CD14-positive monocyte (primary cell): ENCODE data around the gene BAG1. TPM values are rescaled to one million over a fixed set of nuclear protein-coding genes. Genes with fewer than 3 reads are reported as not detected.

Experiments
- DNase-seq, 3 donors: peaks; one replicate each; pipeline ENCODE4 v3.0.0-alpha.2; 2011 to 2022
- H2AFZ ChIP-seq: 2 replicates; pipeline ENCODE4 v1.6.0; 2012; ENCODE audit warnings: mild to moderate bottlenecking, low read depth, low read length, inconsistent platforms; ENCODE audit not compliant: insufficient read depth, poor library complexity, severe bottlenecking
- H3K27ac ChIP-seq, 2 donors: 1 replicate in 1 of 2; 2 replicates in 1 of 2; pipeline ENCODE4 v1.5.1; 2012 to 2013; ENCODE audit warnings: low read length in 2 of 2, control low read depth in 1 of 2, inconsistent platforms in 1 of 2, low read depth in 1 of 2, mild to moderate bottlenecking in 1 of 2
- H3K27me3 ChIP-seq, 2 donors: one replicate each; pipeline versions ENCODE4 v1.6.0 to v1.6.1; 2011 to 2013; ENCODE audit warnings: low read length in 2 of 2; ENCODE audit not compliant: control insufficient read depth in 2 of 2, insufficient read depth in 2 of 2
- H3K36me3 ChIP-seq, 2 donors: replicated peaks in 1 of 2; 1 replicate in 1 of 2; 2 replicates in 1 of 2; pipeline versions ENCODE4 v1.5.1 to v1.6.1; 2012 to 2013; ENCODE audit warnings: low read length in 2 of 2, control low read depth in 1 of 2, inconsistent platforms in 1 of 2, mild to moderate bottlenecking in 1 of 2; ENCODE audit not compliant: insufficient read depth in 2 of 2, control insufficient read depth in 1 of 2
- H3K4me1 ChIP-seq, 2 donors: 1 replicate in 1 of 2; 2 replicates in 1 of 2; pipeline versions ENCODE4 v1.5.1 to v1.6.1; 2012 to 2013; ENCODE audit warnings: low read length in 2 of 2, control low read depth in 1 of 2, inconsistent platforms in 1 of 2, mild to moderate bottlenecking in 1 of 2, moderate library complexity in 1 of 2; ENCODE audit not compliant: insufficient read depth in 2 of 2, control insufficient read depth in 1 of 2
- H3K4me2 ChIP-seq: replicated peaks from 2 replicates; pipeline ENCODE3; 2012; ENCODE audit warnings: low read length, moderate library complexity, mild to moderate bottlenecking; ENCODE audit not compliant: poor library complexity, severe bottlenecking; ENCODE audit errors: extremely low read depth
- H3K4me3 ChIP-seq, 3 experiments: fragments of 200-600 bp in 1 of 3; sonication (generic) in 1 of 3; replicated peaks in 1 of 3; 1 replicate in 2 of 3; 2 replicates in 1 of 3; pipeline ENCODE4 v1.5.1; 2011 to 2013; ENCODE audit warnings: low read length in 3 of 3, mild to moderate bottlenecking in 3 of 3, control low read depth in 2 of 3, low read depth in 2 of 3, inconsistent platforms in 1 of 3, moderate library complexity in 1 of 3
- H3K79me2 ChIP-seq: 2 replicates; pipeline ENCODE4 v1.6.0; 2012; ENCODE audit warnings: mild to moderate bottlenecking, control low read depth, inconsistent platforms, low read length, moderate library complexity; ENCODE audit not compliant: insufficient read depth
- H3K9ac ChIP-seq: 2 replicates; pipeline ENCODE4 v1.6.0; 2017; ENCODE audit warnings: low read length, mild to moderate bottlenecking; ENCODE audit not compliant: insufficient read depth, poor library complexity, severe bottlenecking
- H3K9me3 ChIP-seq, 2 donors: replicated peaks in 1 of 2; 1 replicate in 1 of 2; 2 replicates in 1 of 2; pipeline versions ENCODE4 v1.5.1 to v1.6.1; 2012 to 2013; ENCODE audit warnings: low read length in 2 of 2, control low read depth in 1 of 2; ENCODE audit not compliant: control insufficient read depth in 1 of 2, insufficient read depth in 1 of 2
- H4K20me1 ChIP-seq: 2 replicates; pipeline ENCODE4 v1.6.0; 2012; ENCODE audit warnings: mild to moderate bottlenecking, low read length, control low read depth, moderate library complexity; ENCODE audit not compliant: insufficient read depth
- H3K27ac Mint-ChIP-seq, 7 donors: one replicate each; pipeline ENCODE4 v1.8.0; 2020; ENCODE audit warnings: mild to moderate bottlenecking in 7 of 7, mixed read lengths in 7 of 7, moderate library complexity in 6 of 7, inconsistent platforms in 2 of 7
- H3K27me3 Mint-ChIP-seq, 3 donors: one replicate each; pipeline ENCODE4 v1.8.0; 2021 to 2022; ENCODE audit warnings: low read depth in 3 of 3, mild to moderate bottlenecking in 3 of 3, mixed read lengths in 3 of 3, moderate library complexity in 3 of 3, inconsistent platforms in 1 of 3
- H3K36me3 Mint-ChIP-seq, 2 donors: one replicate each; pipeline ENCODE4 v1.8.0; 2020; ENCODE audit warnings: mixed read lengths in 2 of 2, inconsistent platforms in 1 of 2, mild to moderate bottlenecking in 1 of 2
- H3K4me1 Mint-ChIP-seq: one replicate; pipeline ENCODE4 v1.8.0; 2020; ENCODE audit warnings: mild to moderate bottlenecking, mixed read lengths
- H3K4me3 Mint-ChIP-seq, 2 donors: one replicate each; pipeline ENCODE4 v1.8.0; 2020; ENCODE audit warnings: mild to moderate bottlenecking in 2 of 2, mixed read lengths in 2 of 2, moderate library complexity in 1 of 2
- H3K9me3 Mint-ChIP-seq, 7 donors: one replicate each; pipeline ENCODE4 v1.8.0; 2020 to 2022; ENCODE audit warnings: mixed read lengths in 7 of 7, mild to moderate bottlenecking in 6 of 7, moderate library complexity in 6 of 7, inconsistent platforms in 2 of 7
- CTCF ChIP-seq: fragments of 200-600 bp; IDR thresholded peaks from one replicate; pipeline ENCODE4 v1.8.0; 2022; ENCODE audit warnings: antibody characterized with exemption, mild to moderate bottlenecking
- WGBS: methylation state at CpG from one replicate; pipeline ENCODE4 v1.1.5; 2013; ENCODE audit warnings: missing lambda C conversion rate; ENCODE audit not compliant: insufficient coverage; 5-methylcytosine and 5-hydroxymethylcytosine counted together
- intact Hi-C, 2 donors: fragments of 100-400 bp; cut with micrococcal nuclease; formaldehyde crosslinking; loops; one replicate each; pipeline versions ENCODE4 v1.15.0 to v1.15.1; 2023
- polyA plus RNA-seq, 3 donors: library from polyadenylated mRNA; depleted of rRNA in 1 of 3; unstranded in 2 of 3; stranded (reverse) in 1 of 3; fragments of 300-500 nt in 2 of 3; fragments of >200 nt in 1 of 3; fragmentation: Illumina TruSeq in 2 of 3; gene quantifications; 1 replicate in 2 of 3; 2 replicates in 1 of 3; pipeline ENCODE4 v1.2.3, GENCODE V29; 2012 to 2021

The BAG1 gene
- polyA plus RNA-seq, 3 donors: 41.8 to 94.5 (median 93.6) TPM

GRCh38 chr9:33291901-33292300 is 27.4 kb upstream of the BAG1 start:
- no peak overlapping the region for H2AFZ ChIP-seq
- no peaks in the 10 kb centered on the region for H3K27me3 Mint-ChIP-seq
- intact Hi-C loops: loop anchor here in 1 of 2 donors (10.0 kb wide), 1 partner anchor 183 kb away; the partner anchor contains the start of gene NOL6
- peak overlapping the region; percentile 86 to 100 (median 100) for H3K27ac Mint-ChIP-seq
- peak overlapping the region in 1 of 2 donors; percentile 100 for H3K27ac ChIP-seq
- no peak for TF ChIP-seq CTCF
- no peaks in the 10 kb centered on the region for H3K9me3 Mint-ChIP-seq
- no CpG with 5 or more reads among the region's 5 CpGs for WGBS
- peaks cover 35 to 36% of the 10 kb centered on the region in 2 donors for H3K36me3 Mint-ChIP-seq
- no peaks in the 10 kb centered on the region for H3K27me3 ChIP-seq
- H3K4me3 Mint-ChIP-seq: no peak overlapping the region
- H3K9ac ChIP-seq: no peak overlapping the region
- H3K4me1 ChIP-seq: peaks cover 33 to 46% of the 10 kb centered on the region in 2 donors
- H3K4me1 Mint-ChIP-seq: peaks cover 48% of the 10 kb centered on the region
- H3K36me3 ChIP-seq: peaks cover 20 to 47% of the 10 kb centered on the region in 2 donors
- DNase-seq: no peak
- no peak overlapping the region for H3K4me2 ChIP-seq
- peaks cover 65% of the 10 kb centered on the region for H3K79me2 ChIP-seq
- H3K9me3 ChIP-seq: no peaks in the 10 kb centered on the region
- H3K4me3 ChIP-seq: no peak overlapping the region
- no peaks in the 10 kb centered on the region for H4K20me1 ChIP-seq

GRCh38 chr9:33291031-33291397 is 26.5 kb upstream of the BAG1 start:
- intact Hi-C loops: loop anchor here in 1 of 2 donors (10.0 kb wide), 1 partner anchor 184 kb away; the partner anchor contains the start of gene NOL6

More at GRCh38 chr9:33291031-33291397, 26.5 kb upstream of the BAG1 start:
- Mint-ChIP-seq H3K27ac (peak overlapping the region; percentile 99 to 100 (median 100)), H3K36me3 (peaks cover 27 to 28% of the 10 kb centered on the region in 2 donors), H3K4me3 (peak overlapping the region; percentile 90 to 97), H3K27me3 (no peaks in the 10 kb centered on the region), H3K9me3 (no peaks in the 10 kb centered on the region), H3K4me1 (peaks cover 46% of the 10 kb centered on the region)
- Histone ChIP-seq H3K27ac (peak overlapping the region; percentile 99 to 100), H3K79me2 (peaks cover 57% of the 10 kb centered on the region), H3K36me3 (peaks cover 20 to 38% of the 10 kb centered on the region in 2 donors), H3K27me3 (no peaks in the 10 kb centered on the region), H4K20me1 (no peaks in the 10 kb centered on the region), H2AFZ (peak overlapping the region; percentile 54), H3K4me2 (peak overlapping the region; percentile 76), H3K4me1 (peaks cover 25 to 41% of the 10 kb centered on the region in 2 donors), H3K9me3 (no peaks in the 10 kb centered on the region), H3K4me3 (peak overlapping the region; percentile 52 to 84 (median 76)), H3K9ac (peak overlapping the region; percentile 96)
- WGBS: 0% methylated on average over 1 of the region's 7 CpGs
- no peak for TF ChIP-seq CTCF
- DNase-seq: no peak
